Calu3 (cell line): Measurements from ENCODE around the gene HSD3B2. TPM values are rescaled to one million over a fixed set of nuclear protein-coding genes. Genes with fewer than 3 reads are reported as not detected.

ENCODE experiments used
- BruUV-seq: library from RNA; stranded (reverse); fragments of 400-500 nt; replicated peaks from 2 replicates; lab custom pipeline; 2021; lab: Mats Ljungman, UMichigan
- CTCF ChIA-PET: fragments of 300-600 bp; sonication (Branson Sonifier 250); formaldehyde crosslinking; loops from one replicate; lab custom pipeline; 2022; ENCODE audit warnings: antibody characterized with exemption; lab: Charles Lee
- DNase-seq: peaks from one replicate; pipeline ENCODE4 v3.0.0; 2022
- H3K27ac Mint-ChIP-seq: one replicate; pipeline ENCODE4 v1.8.0; 2022; ENCODE audit warnings: mixed read lengths; ENCODE audit not compliant: unreplicated experiment
- H3K27me3 Mint-ChIP-seq: one replicate; pipeline ENCODE4 v1.8.0; 2022; ENCODE audit warnings: mixed read lengths; ENCODE audit not compliant: unreplicated experiment
- H3K36me3 Mint-ChIP-seq: one replicate; pipeline ENCODE4 v1.8.0; 2022; ENCODE audit warnings: mild to moderate bottlenecking, moderate library complexity, mixed read lengths; ENCODE audit not compliant: insufficient read depth, unreplicated experiment
- H3K4me1 Mint-ChIP-seq: one replicate; pipeline ENCODE4 v1.8.0; 2022; ENCODE audit warnings: mild to moderate bottlenecking, low read depth, mixed read lengths; ENCODE audit not compliant: unreplicated experiment
- H3K4me3 Mint-ChIP-seq: one replicate; pipeline ENCODE4 v1.8.0; 2022; ENCODE audit warnings: mild to moderate bottlenecking, low read depth, moderate library complexity, mixed read lengths; ENCODE audit not compliant: unreplicated experiment
- H3K9me3 Mint-ChIP-seq: one replicate; pipeline ENCODE4 v1.8.0; 2022; ENCODE audit warnings: low read depth, mixed read lengths; ENCODE audit not compliant: unreplicated experiment
- CTCF ChIP-seq: fragments of 200-600 bp; IDR thresholded peaks from one replicate; pipeline ENCODE4 v1.8.0; 2022; ENCODE audit warnings: antibody characterized with exemption; ENCODE audit not compliant: unreplicated experiment
- intact Hi-C: fragments of 100-400 bp; cut with micrococcal nuclease; formaldehyde crosslinking; loops from one replicate; pipeline ENCODE4 v1.10.0; 2022; ENCODE audit not compliant: unreplicated experiment
- total RNA-seq: library from RNA; stranded (reverse); gene quantifications from 2 replicates; pipeline ENCODE4 v1.2.3, GENCODE V29; 2022

Gene HSD3B2
- total RNA-seq, 1 experiment from 2014 or later: not detected

- intact Hi-C loops: no loop called here
- BruUV-seq: no TSS peak
Measured at GRCh38 chr1:119396982-119397381, 18.0 kb upstream of the HSD3B2 start.

GRCh38 chr1:119397986-119398385 lies 17.0 kb upstream of the HSD3B2 start:
- DNase-seq: no peak
- no peak overlapping the region for H3K4me3 Mint-ChIP-seq
- no peaks in the 10 kb centered on the region for H3K9me3 Mint-ChIP-seq
- CTCF ChIA-PET: no interaction called here
- peaks cover 13% of the 10 kb centered on the region for H3K27me3 Mint-ChIP-seq
- BruUV-seq: no TSS peak
- H3K27ac Mint-ChIP-seq: no peak overlapping the region
- intact Hi-C loops: no loop called here
- no peaks in the 10 kb centered on the region for H3K4me1 Mint-ChIP-seq
- H3K36me3 Mint-ChIP-seq: no peaks in the 10 kb centered on the region
- no peak for TF ChIP-seq CTCF

More at GRCh38 chr1:119396982-119397381, 18.0 kb upstream of the HSD3B2 start:
- no peak for TF ChIP-seq CTCF
- H3K4me3 Mint-ChIP-seq: no peak overlapping the region
- no peaks in the 10 kb centered on the region for H3K36me3 Mint-ChIP-seq
- no peak overlapping the region for H3K27ac Mint-ChIP-seq
- no peak for DNase-seq
- H3K27me3 Mint-ChIP-seq: peaks cover 3% of the 10 kb centered on the region
- CTCF ChIA-PET: no interaction called here
- H3K4me1 Mint-ChIP-seq: no peaks in the 10 kb centered on the region
- no peaks in the 10 kb centered on the region for H3K9me3 Mint-ChIP-seq

- intact Hi-C loops: no loop called here
- H3K27ac Mint-ChIP-seq: no peak overlapping the region
- no peak for TF ChIP-seq CTCF
- no peak overlapping the region for H3K4me3 Mint-ChIP-seq
- H3K4me1 Mint-ChIP-seq: no peaks in the 10 kb centered on the region
- CTCF ChIA-PET: no interaction called here
- H3K36me3 Mint-ChIP-seq: no peaks in the 10 kb centered on the region
- peaks cover 46% of the 10 kb centered on the region for H3K27me3 Mint-ChIP-seq
- BruUV-seq: no TSS peak
- H3K9me3 Mint-ChIP-seq: no peaks in the 10 kb centered on the region
- no peak for DNase-seq
Measured at GRCh38 chr1:119404736-119405135, 10.2 kb upstream of the HSD3B2 start.

- no peaks in the 10 kb centered on the region for H3K36me3 Mint-ChIP-seq
- H3K9me3 Mint-ChIP-seq: no peaks in the 10 kb centered on the region
- no peak overlapping the region for H3K27ac Mint-ChIP-seq
- TF ChIP-seq CTCF: no peak
- no TSS peak for BruUV-seq
- H3K27me3 Mint-ChIP-seq: peaks cover 17% of the 10 kb centered on the region
- no peak for DNase-seq
- no peak overlapping the region for H3K4me3 Mint-ChIP-seq
- intact Hi-C loops: no loop called here
- no peaks in the 10 kb centered on the region for H3K4me1 Mint-ChIP-seq
- CTCF ChIA-PET: no interaction called here
Measured at GRCh38 chr1:119409731-119410130, 5.2 kb upstream of the HSD3B2 start.
